Measurements from ENCODE around the gene SYNPR.

SYNPR gene

GRCh38 chr3:63384382-63384781, 106.3 kb downstream of the SYNPR start:
- no peak for DNase-seq (ENCODE audit: low read depth in 2 of 2)

- DNase-seq (ENCODE audit: low read depth in 2 of 2) = no peak
Measured at GRCh38 chr3:63385629-63386028, 107.5 kb downstream of the SYNPR start.

GRCh38 chr3:63386568-63386967, 108.5 kb downstream of the SYNPR start:
- no peak for DNase-seq (ENCODE audit: low read depth in 2 of 2)

- DNase-seq (ENCODE audit: low read depth in 2 of 2) = no peak
Measured at GRCh38 chr3:63387568-63387967, 109.5 kb downstream of the SYNPR start.

GRCh38 chr3:63390710-63391230, 112.7 kb downstream of the SYNPR start:
- no peak for DNase-seq (ENCODE audit: low read depth in 2 of 2)

- no peak for DNase-seq (ENCODE audit: low read depth in 2 of 2)
Measured at GRCh38 chr3:63395960-63396359, 117.9 kb downstream of the SYNPR start.

- DNase-seq (ENCODE audit: low read depth in 2 of 2) = no peak
Measured at GRCh38 chr3:63400246-63400860, 122.2 kb downstream of the SYNPR start.

- no peak for DNase-seq (ENCODE audit: low read depth in 2 of 2)
Measured at GRCh38 chr3:63405882-63406281, 127.8 kb downstream of the SYNPR start.

- no peak for DNase-seq (ENCODE audit: low read depth in 2 of 2)
Measured at GRCh38 chr3:63413523-63413922, 135.4 kb downstream of the SYNPR start.

GRCh38 chr3:63414607-63415006, 136.5 kb downstream of the SYNPR start:
- DNase-seq (ENCODE audit: low read depth in 2 of 2) = no peak

- DNase-seq (ENCODE audit: low read depth in 2 of 2) = no peak
Measured at GRCh38 chr3:63429905-63430304, 151.8 kb downstream of the SYNPR start.

GRCh38 chr3:63430875-63431274, 152.8 kb downstream of the SYNPR start:
- DNase-seq (ENCODE audit: low read depth in 2 of 2) = no peak

GRCh38 chr3:63437858-63438257, 159.8 kb downstream of the SYNPR start:
- DNase-seq (ENCODE audit: low read depth in 2 of 2) = no peak

- DNase-seq (ENCODE audit: low read depth in 2 of 2) = no peak
Measured at GRCh38 chr3:63438826-63439371, 160.8 kb downstream of the SYNPR start.

- DNase-seq (ENCODE audit: low read depth in 2 of 2) = no peak
Measured at GRCh38 chr3:63441262-63441661, 163.2 kb downstream of the SYNPR start.

- no peak for DNase-seq (ENCODE audit: low read depth in 2 of 2)
Measured at GRCh38 chr3:63442918-63443317, 164.8 kb downstream of the SYNPR start.

GRCh38 chr3:63450023-63450422, 171.9 kb downstream of the SYNPR start:
- DNase-seq (ENCODE audit: low read depth in 2 of 2) = no peak

- DNase-seq (ENCODE audit: low read depth in 2 of 2) = no peak
Measured at GRCh38 chr3:63450634-63451363, 172.7 kb downstream of the SYNPR start.

- no peak for DNase-seq (ENCODE audit: low read depth in 2 of 2)
Measured at GRCh38 chr3:63456901-63457300, 178.8 kb downstream of the SYNPR start.

GRCh38 chr3:63458405-63458804, 180.3 kb downstream of the SYNPR start:
- no peak for DNase-seq (ENCODE audit: low read depth in 2 of 2)

GRCh38 chr3:63462732-63463131, 184.6 kb downstream of the SYNPR start:
- no peak for DNase-seq (ENCODE audit: low read depth in 2 of 2)

GRCh38 chr3:63467392-63467791, 189.3 kb downstream of the SYNPR start:
- no peak for DNase-seq (ENCODE audit: low read depth in 2 of 2)

GRCh38 chr3:63470745-63471144, 192.6 kb downstream of the SYNPR start:
- no peak for DNase-seq (ENCODE audit: low read depth in 2 of 2)
